Gastrocnemius medialis (tissue), 4 donors: ENCODE measurements around the gene FBXO2. TPM values are rescaled to one million over a fixed set of nuclear protein-coding genes. Genes with fewer than 3 reads are reported as not detected.

Source experiments
- ATAC-seq, 2 donors: fragments of 150-250 bp; one replicate each; pipeline ENCODE4 v1.9.1; 2016
- DNase-seq, 2 donors: peaks; one replicate each; pipeline ENCODE4 v3.0.0-alpha.2; 2019
- H3K27ac ChIP-seq, 4 donors: fragments of 200-600 bp; sonication (generic); 1 replicate in 1 of 4; 2 replicates in 3 of 4; pipeline ENCODE4 v1.5.1; 2016 to 2018; ENCODE audit warnings: mild to moderate bottlenecking in 2 of 4, moderate library complexity in 1 of 4
- H3K27me3 ChIP-seq, 3 donors: fragments of 200-600 bp; sonication (generic) in 2 of 3; 1 replicate in 1 of 3; 2 replicates in 2 of 3; pipeline versions ENCODE4 v1.5.1 to v1.6.0; 2016 to 2019; ENCODE audit warnings: mild to moderate bottlenecking in 1 of 3, moderate library complexity in 1 of 3
- H3K36me3 ChIP-seq, 2 donors: fragments of 200-600 bp; sonication (generic) in 1 of 2; one replicate each; pipeline ENCODE4 v1.5.1; 2017 to 2018
- H3K4me1 ChIP-seq, 2 donors: fragments of 200-600 bp; sonication (generic) in 1 of 2; one replicate each; pipeline ENCODE4 v1.5.1; 2016 to 2017; ENCODE audit warnings: mild to moderate bottlenecking in 2 of 2
- H3K4me3 ChIP-seq, 4 donors: fragments of 200-600 bp; sonication (generic) in 3 of 4; 1 replicate in 1 of 4; 2 replicates in 3 of 4; pipeline ENCODE4 v1.5.1; 2016 to 2019; ENCODE audit warnings: mild to moderate bottlenecking in 2 of 4
- H3K9me3 ChIP-seq, 3 donors: fragments of 200-600 bp; sonication (generic) in 2 of 3; 1 replicate in 1 of 3; 2 replicates in 2 of 3; pipeline ENCODE4 v1.5.1; 2016 to 2019
- POLR2A ChIP-seq, 2 donors: fragments of 450-650 bp; IDR thresholded peaks; one replicate each; pipeline ENCODE4 v1.6.1; 2017; ENCODE audit warnings: antibody characterized with exemption in 2 of 2, mild to moderate bottlenecking in 2 of 2, moderate library complexity in 2 of 2
- in situ Hi-C, 4 donors: fragments of 200-750 bp; cut with MboI; loops; one replicate each; pipeline versions ENCODE4 v1.15.0 to v1.8.0; 2017; ENCODE audit warnings: low sequenced_read_pairs in 4 of 4
- intact Hi-C: fragments of 100-400 bp; cut with DNase I; formaldehyde crosslinking; loops from one replicate; pipeline ENCODE4 v1.15.1; 2023; ENCODE audit warnings: low total_unique reads
- total RNA-seq, 4 donors: library from RNA; depleted of rRNA; stranded (reverse); fragments of >200 nt; gene quantifications; one replicate each; pipeline versions ENCODE4 v1.1.0 to v1.2.3, GENCODE V29; 2016
- TF ChIP-seq, protein P1 (sequence below), 5 experiments: fragments of 450-650 bp in 3 of 5; fragments of 200-600 bp in 2 of 5; sonication (generic) in 2 of 5; IDR thresholded peaks in 4 of 5; conservative IDR thresholded peaks in 1 of 5; 1 replicate in 4 of 5; 2 replicates in 1 of 5; pipeline ENCODE4 v1.5.1; 2016 to 2019; ENCODE audit warnings: antibody characterized with exemption in 5 of 5, mild to moderate bottlenecking in 3 of 5, moderate library complexity in 3 of 5

The FBXO2 gene
- total RNA-seq, 4 donors from 2014 or later: 2.0 to 20.8 (median 4.8) TPM

GRCh38 chr1:11658542-11658941, 4.3 kb upstream of the FBXO2 start:
- ATAC-seq (no peak), DNase-seq (no peak)
- peaks cover 7 to 10% of the 10 kb centered on the region in 2 donors for H3K4me1 ChIP-seq
- in situ Hi-C loops (no loop called here), intact Hi-C loops (no loop called here)
- no peaks in the 10 kb centered on the region for H3K27me3 ChIP-seq
- TF ChIP-seq POLR2A (IDR thresholded peaks at IDR 0.05): no peak
- TF ChIP-seq, protein P1, sequence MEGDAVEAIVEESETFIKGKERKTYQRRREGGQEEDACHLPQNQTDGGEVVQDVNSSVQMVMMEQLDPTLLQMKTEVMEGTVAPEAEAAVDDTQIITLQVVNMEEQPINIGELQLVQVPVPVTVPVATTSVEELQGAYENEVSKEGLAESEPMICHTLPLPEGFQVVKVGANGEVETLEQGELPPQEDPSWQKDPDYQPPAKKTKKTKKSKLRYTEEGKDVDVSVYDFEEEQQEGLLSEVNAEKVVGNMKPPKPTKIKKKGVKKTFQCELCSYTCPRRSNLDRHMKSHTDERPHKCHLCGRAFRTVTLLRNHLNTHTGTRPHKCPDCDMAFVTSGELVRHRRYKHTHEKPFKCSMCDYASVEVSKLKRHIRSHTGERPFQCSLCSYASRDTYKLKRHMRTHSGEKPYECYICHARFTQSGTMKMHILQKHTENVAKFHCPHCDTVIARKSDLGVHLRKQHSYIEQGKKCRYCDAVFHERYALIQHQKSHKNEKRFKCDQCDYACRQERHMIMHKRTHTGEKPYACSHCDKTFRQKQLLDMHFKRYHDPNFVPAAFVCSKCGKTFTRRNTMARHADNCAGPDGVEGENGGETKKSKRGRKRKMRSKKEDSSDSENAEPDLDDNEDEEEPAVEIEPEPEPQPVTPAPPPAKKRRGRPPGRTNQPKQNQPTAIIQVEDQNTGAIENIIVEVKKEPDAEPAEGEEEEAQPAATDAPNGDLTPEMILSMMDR (IDR thresholded peaks at IDR 0.05 in 4 of 5, conservative IDR thresholded peaks at IDR 0.05 in 1 of 5): no peak
- no peaks in the 10 kb centered on the region for H3K36me3 ChIP-seq
- no peak overlapping the region for H3K4me3 ChIP-seq
- H3K27ac ChIP-seq: no peak overlapping the region
- no peaks in the 10 kb centered on the region for H3K9me3 ChIP-seq

DNA sequence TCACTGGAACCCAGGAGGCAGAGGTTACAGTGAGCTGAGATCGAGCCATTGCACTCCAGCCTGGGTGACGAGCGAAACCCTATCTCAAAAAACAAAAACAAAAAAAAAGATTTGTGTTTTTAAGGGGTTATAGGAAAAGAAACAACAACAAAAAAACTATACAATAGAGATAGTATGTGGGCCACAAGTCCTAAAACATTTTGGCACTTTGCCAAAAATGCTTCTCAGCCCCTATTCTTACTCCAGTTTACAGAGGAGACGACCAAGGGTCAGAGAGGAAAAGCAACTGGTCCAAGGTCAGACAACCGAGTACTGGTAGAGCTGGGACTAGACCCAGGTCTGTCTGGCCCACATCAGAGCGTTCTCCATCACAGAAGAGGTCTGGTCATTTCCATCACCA, 3.4 kb upstream of the FBXO2 start:
- Histone ChIP-seq H3K36me3 (no peaks in the 10 kb centered on the region), H3K4me3 (no peak overlapping the region), H3K27ac (no peak overlapping the region), H3K27me3 (no peaks in the 10 kb centered on the region), H3K4me1 (peaks cover 7 to 10% of the 10 kb centered on the region in 2 donors), H3K9me3 (no peaks in the 10 kb centered on the region)
- TF ChIP-seq, protein P1 (IDR thresholded peaks at IDR 0.05 in 4 of 5, conservative IDR thresholded peaks at IDR 0.05 in 1 of 5): no peak
- no peak for TF ChIP-seq POLR2A (IDR thresholded peaks at IDR 0.05)
- DNase-seq (no peak), ATAC-seq (no peak)
- intact Hi-C loops: no loop called here
- in situ Hi-C loops: no loop called here

DNA sequence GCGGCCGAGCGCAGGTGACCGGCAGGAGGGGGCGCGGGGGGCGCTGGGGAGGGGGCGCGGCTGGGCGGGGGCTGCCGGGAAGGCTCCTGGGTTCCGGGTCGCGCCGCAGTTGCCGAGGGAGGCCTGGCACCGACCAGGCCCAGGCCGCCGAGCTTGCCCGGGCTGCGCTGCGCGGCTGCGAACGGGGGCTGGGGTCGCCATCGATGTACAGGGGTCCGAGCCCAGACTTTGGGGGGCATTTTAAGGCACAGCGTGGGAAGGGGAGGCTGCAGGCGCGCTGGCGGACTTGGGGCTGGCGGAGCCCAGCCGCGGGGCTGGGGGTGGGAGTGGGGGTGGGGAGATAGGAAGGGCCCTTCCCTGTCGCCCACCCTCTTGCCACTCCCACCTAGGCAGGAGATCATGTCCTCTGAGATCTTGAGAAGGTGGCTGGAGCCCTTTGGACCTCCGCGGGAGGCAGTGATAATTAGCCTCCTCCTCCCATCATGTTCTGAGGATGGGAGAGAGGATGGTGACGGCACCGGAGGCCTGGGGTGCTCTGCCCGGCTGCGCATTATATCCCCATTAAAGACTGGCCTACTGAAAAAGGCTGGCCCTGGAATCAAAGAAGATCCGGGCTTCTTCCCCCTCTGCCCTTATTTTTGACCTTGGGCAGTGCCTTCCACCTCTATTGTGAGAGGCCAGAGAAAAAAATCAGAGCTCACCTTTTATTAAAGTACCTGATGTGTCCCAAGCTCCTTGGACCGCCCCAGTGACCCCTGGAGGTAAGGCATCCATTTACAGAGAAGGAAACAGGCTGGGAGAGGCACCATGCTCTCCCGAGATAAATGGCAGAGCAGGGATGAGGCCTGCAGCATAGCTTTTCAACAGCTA, 945 bp upstream of the FBXO2 start:
- DNase-seq (no peak), ATAC-seq (peak; percentile 13 to 27)
- H3K9me3 ChIP-seq: no peaks in the 10 kb centered on the region
- TF ChIP-seq, protein P1 (IDR thresholded peaks at IDR 0.05 in 4 of 5, conservative IDR thresholded peaks at IDR 0.05 in 1 of 5): no peak
- no peak for TF ChIP-seq POLR2A (IDR thresholded peaks at IDR 0.05)
- peak overlapping the region; percentile 60 to 84 (median 68) for H3K4me3 ChIP-seq
- H3K4me1 ChIP-seq: peaks cover 7 to 10% of the 10 kb centered on the region in 2 donors
- peak overlapping the region in 3 of 4 donors; percentile 12 to 42 (median 29) for H3K27ac ChIP-seq
- in situ Hi-C loops (no loop called here), intact Hi-C loops (no loop called here)
- H3K27me3 ChIP-seq: peaks cover 2 to 4% (median 3%) of the 10 kb centered on the region in 3 donors
- H3K36me3 ChIP-seq: no peaks in the 10 kb centered on the region

- H3K36me3 ChIP-seq: no peaks in the 10 kb centered on the region
- intact Hi-C loops (no loop called here), in situ Hi-C loops (no loop called here)
- H3K4me1 ChIP-seq: peaks cover 7 to 16% of the 10 kb centered on the region in 2 donors
- H3K27ac ChIP-seq: peak overlapping the region in 2 of 4 donors; percentile 3 to 62
- DNase-seq (no peak), ATAC-seq (no peak)
- TF ChIP-seq POLR2A (IDR thresholded peaks at IDR 0.05): no peak
- TF ChIP-seq, protein P1 (IDR thresholded peaks at IDR 0.05 in 4 of 5, conservative IDR thresholded peaks at IDR 0.05 in 1 of 5): no peak
- peak overlapping the region in 3 of 4 donors; percentile 65 to 83 (median 72) for H3K4me3 ChIP-seq
- peaks cover 13 to 17% (median 16%) of the 10 kb centered on the region in 3 donors for H3K27me3 ChIP-seq
- no peaks in the 10 kb centered on the region for H3K9me3 ChIP-seq
Observed at GRCh38 chr1:11653861-11654136, 430 bp downstream of the FBXO2 start.
